Activated effector memory CD4-positive, alpha-beta T cell treated with anti-CD3 and anti-CD28 coated beads, Interleukin-2, amount 50 U/mL, for 16 hours (primary cell): ENCODE measurements around the gene NTNG2.
"Not testable (repeated sequence)": the region's sequence is repeated elsewhere in the genome, so short reads cannot be mapped to it uniquely, and the experiment has no call there.

Experiments used
- DNase-seq: peaks from one replicate; pipeline ENCODE4 v3.0.0-alpha.2; 2020

The NTNG2 gene

GRCh38 chr9:132161743-132162184, at the start of gene NTNG2:
NTNG2 (plus strand) TSS chr9:132162058; CDS start chr9:132166832, 4,774 bp downstream.
- no peak for DNase-seq

DNA sequence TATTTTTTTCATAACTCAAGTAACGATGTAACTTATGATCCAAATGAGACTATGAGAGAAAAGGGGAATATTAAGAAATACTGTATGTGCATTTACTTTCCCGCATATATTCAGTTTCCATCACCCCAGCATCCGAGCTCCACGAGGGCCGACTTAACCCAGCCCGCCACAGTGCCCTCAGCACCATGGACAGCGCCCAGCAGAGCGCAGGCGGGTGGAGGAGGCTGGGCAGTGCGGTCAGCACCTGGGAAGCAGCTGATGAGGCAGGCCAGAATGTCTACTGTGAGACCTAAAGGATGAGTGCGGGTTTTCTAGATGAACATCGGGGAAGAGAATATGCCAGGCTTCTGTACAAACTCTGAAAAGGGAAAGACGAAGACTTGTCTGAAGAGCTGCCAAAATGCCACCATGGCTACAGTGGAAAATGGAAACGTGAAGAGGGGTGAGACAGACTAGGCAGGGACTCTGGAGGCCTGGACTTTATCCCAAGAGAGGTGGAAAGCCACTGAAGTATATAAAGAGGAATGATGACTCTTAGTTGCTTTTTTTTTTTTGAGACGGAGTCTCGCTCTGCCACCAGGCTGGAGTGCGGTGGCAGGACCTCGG, 47.7 kb upstream of the NTNG2 start:
- DNase-seq: peak; percentile 74

GRCh38 chr9:132116583-132116982, 45.3 kb upstream of the NTNG2 start:
- DNase-seq: no peak

DNA sequence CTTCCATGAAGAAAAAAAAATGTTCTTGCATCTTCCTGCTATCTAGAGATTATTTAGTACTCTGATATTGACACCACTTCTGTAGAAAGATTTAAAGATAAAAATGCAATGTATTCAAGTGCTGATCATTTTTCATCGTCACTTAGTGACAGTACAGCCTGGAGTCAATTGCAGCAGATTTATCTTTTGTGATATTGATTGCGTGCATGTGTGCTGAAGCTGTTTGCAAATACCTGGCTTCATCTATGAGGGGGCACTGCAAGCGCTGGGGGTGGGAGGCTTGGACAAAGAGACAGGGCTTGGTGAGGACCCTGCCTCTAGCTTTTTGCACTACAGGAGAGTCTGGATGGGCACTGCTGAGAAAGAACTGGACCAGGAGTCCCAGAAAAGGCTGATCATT, 44.2 kb upstream of the NTNG2 start:
- no peak for DNase-seq

DNA sequence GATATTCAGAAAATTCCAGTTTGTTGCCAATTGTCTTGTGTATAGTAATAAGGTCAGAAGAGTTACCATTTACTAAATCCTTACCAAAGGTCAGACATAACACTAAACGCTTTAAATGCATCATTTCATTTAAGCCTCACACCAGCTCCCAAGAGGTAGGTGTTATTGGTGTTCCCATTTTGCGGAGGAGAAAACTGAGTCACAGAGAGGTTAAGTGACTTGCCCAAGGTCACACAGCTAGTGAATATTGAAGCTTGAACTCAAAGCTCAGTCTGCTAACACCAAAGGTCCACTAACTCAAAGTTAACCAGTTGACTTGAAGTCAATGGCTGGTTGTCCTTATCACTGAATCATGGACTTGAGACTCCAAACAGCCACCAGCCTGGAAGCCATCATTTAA, 40.8 kb upstream of the NTNG2 start:
- DNase-seq: no peak

DNA sequence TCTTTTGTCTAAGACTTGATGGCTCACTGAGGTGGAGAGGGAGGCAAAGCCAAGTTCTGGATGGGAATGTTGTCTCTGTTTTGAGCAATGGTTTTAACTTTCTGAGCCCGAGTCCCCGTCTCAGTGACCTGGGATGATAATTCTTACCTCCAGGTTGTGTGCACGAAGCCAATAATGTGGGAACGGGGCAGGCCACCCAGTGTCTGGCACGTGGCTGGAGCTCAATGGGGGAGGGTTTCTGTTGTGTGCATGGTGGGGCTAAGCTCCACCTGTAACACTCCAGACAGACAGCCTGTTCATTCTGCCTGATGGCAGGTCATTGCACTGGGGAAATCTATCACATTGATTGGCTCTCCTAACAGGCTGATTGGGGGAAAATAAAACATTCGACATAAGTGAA, 37.1 kb upstream of the NTNG2 start:
- no peak for DNase-seq

- no peak for DNase-seq
Measured at GRCh38 chr9:132125361-132125760, 36.5 kb upstream of the NTNG2 start.

DNA sequence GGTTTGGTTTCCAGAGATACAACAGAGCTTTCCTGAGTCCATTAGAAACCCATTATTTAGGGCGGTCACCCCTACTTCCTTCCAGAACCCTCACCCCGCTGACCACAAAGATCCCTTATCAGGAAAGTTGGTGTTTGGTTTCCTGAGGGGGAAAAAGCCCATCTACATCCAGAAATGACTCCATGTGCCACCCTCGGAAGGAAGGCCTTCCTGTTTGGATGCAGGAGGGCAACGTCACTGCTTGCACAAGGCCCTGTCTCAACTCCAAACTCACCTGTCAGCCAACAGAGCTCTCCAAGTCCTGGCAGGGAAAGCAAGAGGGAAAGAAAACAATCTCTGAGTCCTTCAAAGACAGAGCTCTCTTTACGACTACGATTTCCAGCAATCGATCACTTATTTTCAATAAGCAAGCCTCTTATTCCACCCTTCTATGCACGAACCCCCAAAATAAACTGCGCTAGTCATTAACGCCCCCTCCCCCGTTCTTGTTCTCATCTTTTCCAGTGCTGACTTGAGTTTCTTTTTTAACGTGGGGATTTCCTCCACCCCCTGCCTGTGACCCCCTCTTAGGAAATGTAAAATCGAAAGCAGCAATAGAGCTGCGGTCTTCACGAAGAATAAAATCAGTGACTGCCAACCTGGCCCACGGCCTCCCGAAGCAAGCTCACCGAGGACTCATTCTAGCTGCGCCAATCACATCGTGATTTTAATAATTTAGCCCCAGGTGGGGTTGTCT, 35.7 kb upstream of the NTNG2 start:
- peak; percentile 68 for DNase-seq

- DNase-seq: no peak
Measured at GRCh38 chr9:132126680-132127236, 35.1 kb upstream of the NTNG2 start.

GRCh38 chr9:132127888-132128534, 33.8 kb upstream of the NTNG2 start:
- no peak for DNase-seq

- no peak for DNase-seq
Measured at GRCh38 chr9:132129535-132129934, 32.3 kb upstream of the NTNG2 start.

DNA sequence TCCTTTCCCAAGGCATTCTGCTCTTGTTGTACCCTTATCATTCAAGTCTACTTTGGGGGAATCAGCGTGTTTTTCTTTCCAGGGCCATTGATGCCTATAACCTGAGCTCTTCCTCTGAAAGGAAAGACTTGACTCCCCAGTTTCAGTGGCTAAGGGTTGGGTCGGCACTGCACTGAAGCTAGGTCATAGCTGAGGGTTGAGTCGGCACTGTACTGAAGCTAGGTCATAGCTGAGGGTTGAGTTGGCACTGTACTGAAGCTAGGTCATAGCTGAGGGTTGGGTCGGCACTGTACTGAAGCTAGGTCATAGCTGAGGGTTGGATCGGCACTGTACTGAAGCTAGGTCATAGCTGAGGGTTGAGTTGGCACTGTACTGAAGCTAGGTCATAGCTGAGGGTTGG, 27.8 kb upstream of the NTNG2 start:
- not testable (repeated sequence) for DNase-seq

GRCh38 chr9:132135456-132135855, 26.4 kb upstream of the NTNG2 start:
- no peak for DNase-seq

DNA sequence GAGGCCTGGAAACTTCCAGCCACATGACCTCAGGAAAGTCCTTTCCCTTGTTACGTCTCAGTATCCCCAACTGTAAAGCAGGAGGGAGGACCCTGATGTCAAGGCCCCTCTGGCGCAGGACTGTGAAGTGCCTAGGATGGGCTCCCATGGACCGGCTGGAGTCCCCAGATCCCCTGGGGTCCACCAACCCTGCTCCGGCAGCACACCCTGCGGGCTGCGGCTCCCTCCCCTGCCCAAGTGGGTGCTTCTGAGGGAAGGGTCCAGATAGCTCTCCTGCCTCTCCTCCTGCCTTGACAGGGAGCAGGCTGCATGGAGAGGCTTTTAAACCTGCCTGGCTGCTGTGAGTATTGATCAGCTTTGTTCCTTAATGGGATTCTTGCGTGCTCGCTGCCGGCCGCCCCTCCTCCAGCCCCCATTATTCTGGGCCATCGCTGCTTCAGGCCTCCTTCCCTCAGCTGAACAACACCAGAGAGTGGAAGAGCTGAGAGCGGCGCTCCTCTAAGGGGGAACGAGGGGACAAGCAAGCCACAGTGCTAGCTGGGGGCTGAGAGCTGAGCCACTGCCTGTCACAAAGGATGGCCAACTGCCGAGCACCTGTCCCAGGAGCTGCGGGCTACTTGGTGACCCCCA, 25.6 kb upstream of the NTNG2 start:
- DNase-seq: no peak

DNA sequence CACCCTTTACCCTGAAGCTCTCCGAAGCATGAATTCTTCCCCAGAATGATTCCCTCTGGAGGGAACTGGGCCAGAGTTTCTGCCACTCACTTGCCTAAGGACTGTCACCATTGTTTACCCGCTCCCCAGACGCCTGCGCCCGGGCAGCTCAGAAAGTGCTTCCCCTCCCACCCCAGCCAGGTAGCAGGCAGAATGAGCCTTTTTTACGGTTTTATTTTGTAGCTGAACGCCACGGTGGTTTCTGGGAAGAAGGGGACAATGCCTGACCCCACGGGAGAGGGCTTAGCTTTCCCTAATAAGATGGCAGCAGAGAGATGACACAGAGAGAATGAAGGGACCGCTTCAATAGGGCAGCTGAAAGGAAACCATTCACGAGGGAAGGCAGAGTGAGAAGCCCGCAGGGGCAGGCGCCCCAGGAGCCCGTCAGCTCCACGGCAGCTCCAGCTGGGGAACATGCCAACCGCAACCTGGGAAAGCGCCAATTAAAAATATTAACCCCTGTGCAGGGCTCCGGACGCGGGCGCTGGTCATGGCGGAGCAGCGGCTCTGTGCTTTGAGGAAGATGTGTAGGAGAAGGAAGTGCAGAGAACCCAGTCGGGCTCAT, 20.4 kb upstream of the NTNG2 start:
- no peak for DNase-seq

DNA sequence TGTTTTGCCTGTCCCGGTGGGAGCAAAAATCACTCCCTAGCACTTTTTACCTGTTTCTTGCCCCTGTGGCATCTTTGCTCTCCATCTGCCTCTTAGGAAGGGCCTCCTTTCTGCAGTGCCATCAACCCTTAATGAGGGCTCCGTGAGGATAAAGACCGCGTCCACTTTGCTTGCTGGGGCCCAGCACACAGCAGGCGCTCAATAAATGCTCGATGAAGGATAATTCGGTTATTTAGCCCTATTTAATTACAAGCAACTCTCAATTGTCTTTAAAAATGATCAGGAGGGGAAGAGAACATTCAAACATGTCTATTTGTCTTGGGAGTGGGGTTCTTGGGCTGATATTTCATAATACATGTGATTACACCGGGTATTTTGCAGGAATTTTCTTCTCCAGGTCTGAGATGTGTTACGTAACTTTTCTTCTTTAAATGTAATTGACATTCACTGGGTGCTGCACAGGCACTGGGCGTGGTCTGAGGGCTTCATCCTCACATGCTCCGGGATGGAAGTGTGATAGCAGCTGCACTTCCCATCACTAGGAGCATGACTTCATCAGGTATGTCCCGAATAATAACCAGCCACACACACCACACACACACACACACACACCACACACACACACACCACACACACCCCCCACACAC, 19.8 kb upstream of the NTNG2 start:
- no peak for DNase-seq

GRCh38 chr9:132142924-132143323, 18.9 kb upstream of the NTNG2 start:
- DNase-seq: no peak

DNA sequence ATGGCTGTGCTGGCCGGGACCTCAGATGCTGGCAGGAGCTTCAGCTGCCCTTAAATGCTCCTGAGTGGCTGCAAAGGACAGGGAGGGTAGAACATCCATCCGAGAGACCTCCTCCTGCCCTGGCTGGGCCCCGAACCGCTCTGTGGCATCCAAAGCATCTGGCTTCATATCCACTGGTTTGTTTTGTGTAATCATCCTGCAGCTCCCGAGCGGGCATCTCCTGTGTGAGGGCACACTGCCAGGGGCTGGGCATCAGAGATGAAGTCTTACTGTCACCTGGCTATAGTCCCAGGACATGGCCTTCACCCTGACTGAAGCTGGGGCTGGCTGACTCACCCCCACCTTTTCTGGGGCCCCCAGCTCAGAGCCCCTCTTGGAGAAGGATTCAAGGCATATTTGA, 18.5 kb upstream of the NTNG2 start:
- DNase-seq: no peak

GRCh38 chr9:132144708-132145365, 17.0 kb upstream of the NTNG2 start:
- no peak for DNase-seq

GRCh38 chr9:132146039-132146438, 15.8 kb upstream of the NTNG2 start:
- no peak for DNase-seq

DNA sequence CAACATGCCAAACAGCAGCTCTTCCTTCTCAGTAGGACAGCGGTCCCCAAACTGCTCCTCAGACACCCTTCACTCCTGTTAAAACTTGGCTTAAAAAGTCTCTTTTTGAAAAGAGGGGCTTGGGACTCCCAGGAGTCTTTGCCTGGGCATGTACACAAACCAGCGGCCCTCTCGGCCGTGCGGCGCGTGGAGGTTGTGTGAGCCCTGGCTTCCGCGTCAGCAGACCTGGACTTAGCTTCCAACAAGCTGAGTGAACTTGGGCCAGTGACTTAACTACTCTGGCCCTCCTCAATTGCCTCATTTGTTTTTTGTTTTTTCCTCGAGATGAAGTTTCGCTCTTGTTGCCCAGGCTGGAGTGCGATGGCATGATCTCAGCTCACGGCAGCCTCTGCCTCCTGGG, 15.3 kb upstream of the NTNG2 start:
- no peak for DNase-seq

- DNase-seq: no peak
Measured at GRCh38 chr9:132147331-132147730, 14.5 kb upstream of the NTNG2 start.
